Fibroblast of skin of back (primary cell): ENCODE results near the gene ABCB8.

Source experiments
- DNase-seq: peaks from one replicate; pipeline ENCODE4 v3.0.0-alpha.2; 2013

ABCB8 gene

DNA sequence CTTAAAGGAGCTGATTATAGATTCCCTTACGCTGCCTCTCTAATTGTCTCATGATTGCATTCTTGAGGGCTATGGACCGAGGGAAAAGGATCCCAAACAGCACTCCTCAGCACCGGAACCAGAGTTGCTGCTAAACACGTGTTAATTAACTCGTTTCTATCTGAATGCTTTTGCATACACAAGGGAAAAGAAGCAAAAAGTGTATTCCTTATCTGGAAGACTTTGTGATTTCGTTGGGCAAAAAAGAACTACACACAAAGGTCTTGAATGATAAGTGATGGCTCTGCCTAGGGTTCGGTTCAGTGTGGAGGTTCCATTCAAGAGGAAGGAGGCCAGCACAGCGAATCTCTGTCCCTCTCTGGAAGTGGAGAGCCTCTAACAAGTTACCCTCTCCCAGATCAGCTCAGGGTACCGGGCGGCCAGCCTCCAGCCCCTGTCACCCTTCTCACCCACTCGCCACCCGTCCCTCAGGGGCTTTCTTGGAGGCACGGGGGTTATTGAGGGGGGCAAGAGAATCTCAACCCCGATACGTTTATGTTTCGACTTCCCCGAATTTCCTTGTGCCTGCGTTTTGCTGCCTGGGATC is 30.6 kb downstream of the ABCB8 start:
- DNase-seq = no peak

- DNase-seq = peak; percentile 80
These were observed 31.3 kb downstream of the ABCB8 start, which contains the start of gene SLC4A2 for GRCh38 chr7:151059367-151060112. TSS of gene SLC4A2 (plus strand) at chr7:151059589. CDS start at chr7:151061988, 2,399 bp downstream.

DNA sequence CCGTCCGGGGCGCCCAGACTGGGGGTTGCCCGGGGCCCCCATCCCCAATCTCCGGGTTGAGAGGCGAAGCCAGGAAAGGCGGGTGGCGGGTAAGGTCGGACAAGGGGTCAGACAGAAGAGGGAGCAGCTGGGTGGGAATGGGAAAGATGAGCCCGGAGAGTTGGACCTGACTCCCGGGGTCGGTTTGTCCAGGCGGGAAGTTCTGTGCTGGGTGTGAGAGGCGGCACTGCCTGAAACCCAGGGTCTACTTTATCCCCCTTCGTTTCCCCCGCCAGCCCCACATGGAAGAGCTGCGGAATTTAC is 31.8 kb downstream of the ABCB8 start:
- DNase-seq = no peak

DNA sequence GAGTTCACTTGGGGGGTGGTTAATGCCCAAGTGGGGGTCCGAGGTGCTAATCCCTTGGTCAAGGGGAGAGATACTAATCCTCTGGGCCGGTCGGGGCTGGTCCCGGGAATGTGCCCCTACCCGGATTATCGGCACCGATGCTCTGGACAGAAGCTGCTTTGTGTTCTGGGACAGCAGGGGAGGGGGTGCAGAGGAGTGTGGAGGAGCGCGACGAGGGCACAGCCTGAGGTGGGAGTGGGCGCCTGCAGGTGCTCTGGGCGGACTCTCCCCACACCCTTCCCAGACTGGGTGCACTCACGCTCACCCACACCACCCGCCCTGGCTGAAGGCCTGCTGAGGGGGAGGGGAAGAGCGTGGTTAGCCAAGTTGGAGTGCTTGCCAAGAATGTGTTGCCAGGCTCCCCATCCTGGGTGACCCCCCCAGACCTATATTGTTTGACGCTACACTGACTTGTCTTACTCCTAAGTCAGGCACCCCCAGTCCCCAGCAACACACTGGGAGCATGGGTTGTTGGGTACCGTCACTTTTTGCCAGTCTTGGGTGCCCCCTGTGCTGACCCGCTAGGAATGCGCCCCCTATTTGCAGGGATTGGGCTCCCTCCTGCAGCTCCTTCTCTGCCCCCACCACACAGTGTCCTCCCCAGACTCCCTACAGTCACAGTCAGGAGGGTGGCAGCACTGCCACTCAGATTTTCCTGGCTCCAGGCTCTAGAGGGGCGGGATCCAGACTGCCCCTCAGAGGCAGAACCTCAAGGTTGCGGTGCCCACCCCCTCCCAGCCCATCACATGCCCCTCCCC is 32.4 kb downstream of the ABCB8 start:
- DNase-seq = peak; percentile 37

- peak; percentile 52 for DNase-seq
These were observed 33.2 kb downstream of the ABCB8 start for GRCh38 chr7:151061213-151062110.

GRCh38 chr7:151062111-151062398 is 33.8 kb downstream of the ABCB8 start:
- no peak for DNase-seq

DNA sequence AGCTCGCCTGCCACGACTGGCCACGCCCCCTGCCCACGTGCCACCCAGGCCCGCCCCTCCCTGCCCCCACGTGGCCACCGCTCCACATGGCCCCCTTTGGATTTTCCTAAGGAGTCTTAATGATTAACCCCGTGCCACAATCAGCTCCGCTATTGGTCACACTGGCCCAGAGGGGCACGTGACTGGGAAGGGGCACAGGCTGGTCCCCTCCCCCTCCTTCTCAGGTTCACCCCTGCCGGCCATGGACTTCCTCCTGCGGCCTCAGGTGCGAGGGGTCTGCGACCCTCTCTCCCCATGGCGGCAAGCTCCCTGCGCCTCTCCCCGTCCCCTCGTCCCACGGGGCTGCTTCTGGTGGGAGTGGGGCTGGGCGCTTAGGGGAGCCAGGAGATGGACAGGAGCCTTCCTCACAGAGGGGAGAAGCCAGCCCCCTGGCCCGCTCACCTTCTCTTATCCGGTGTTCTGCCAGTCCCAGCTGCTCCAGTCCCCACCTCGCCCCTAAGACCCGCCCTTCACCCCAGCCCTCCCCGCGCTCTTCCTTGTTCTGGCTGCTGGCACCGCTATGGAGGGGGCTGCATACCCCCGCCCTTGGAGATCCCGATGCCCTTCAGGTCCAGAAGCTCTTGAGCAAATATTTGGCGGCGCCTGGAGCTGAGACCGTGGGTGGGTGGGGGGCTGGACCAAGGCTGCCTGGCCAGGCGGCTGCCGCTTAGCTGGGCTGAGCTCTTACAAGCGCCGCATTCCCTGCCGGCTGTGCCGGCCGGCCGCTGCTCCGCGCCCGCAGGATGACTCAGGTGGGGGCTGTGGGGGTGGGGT is 34.4 kb downstream of the ABCB8 start:
- DNase-seq = no peak

DNA sequence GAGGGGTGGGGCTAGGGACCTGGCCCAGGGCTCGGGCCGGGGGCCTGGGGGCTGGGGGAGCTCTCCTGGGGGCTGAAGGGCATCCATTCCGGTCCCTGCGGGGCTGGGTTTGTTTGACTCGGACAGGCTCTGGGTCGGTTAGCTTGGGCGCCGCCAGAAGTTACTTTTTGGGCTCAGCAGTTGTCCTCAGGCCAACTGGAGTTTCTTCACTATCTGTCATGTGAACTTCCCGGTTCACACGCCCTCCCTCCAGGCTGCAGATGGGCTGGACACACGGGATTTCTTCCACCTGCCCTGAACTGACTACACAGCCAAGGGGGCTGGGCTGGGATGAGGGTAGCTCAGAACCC is 34.9 kb downstream of the ABCB8 start:
- no peak for DNase-seq

DNA sequence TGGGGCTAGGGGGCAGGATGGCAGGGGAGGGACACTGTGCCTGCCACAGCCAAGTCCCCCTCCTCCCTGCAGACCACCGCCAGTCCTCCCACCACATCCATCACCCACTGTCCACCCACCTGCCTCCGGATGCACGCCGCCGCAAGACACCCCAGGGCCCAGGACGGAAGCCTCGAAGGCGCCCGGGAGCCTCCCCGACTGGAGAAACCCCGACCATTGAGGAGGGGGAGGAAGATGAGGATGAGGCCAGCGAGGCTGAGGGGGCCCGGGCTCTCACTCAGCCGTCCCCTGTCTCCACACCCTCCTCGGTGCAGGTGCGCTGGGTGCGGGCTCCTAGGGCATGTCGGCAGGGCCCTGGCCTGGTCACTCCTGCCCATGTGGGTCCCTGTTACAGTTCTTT is 36.2 kb downstream of the ABCB8 start:
- no peak for DNase-seq

DNA sequence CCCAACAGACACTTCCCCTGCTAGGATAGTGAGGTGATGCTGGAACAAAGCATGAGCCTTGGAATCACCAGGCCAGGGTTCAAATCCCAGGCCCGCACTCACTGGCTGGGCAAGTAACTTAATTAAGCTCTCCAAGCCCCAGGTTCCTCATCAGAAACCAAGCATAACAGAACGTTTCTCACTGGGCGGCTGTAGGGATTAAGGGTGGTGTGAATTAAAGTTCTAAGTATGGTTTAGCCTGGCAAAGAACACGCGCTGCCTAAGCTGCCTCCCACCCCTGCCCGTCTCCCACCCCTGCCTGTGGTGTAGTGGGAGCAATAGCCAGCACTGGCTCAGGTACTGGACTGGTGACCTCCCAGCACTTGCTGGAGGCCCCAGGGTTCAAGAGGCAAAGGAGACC is 36.7 kb downstream of the ABCB8 start:
- no peak for DNase-seq

GRCh38 chr7:151065516-151065915 is 37.3 kb downstream of the ABCB8 start:
- DNase-seq = no peak

DNA sequence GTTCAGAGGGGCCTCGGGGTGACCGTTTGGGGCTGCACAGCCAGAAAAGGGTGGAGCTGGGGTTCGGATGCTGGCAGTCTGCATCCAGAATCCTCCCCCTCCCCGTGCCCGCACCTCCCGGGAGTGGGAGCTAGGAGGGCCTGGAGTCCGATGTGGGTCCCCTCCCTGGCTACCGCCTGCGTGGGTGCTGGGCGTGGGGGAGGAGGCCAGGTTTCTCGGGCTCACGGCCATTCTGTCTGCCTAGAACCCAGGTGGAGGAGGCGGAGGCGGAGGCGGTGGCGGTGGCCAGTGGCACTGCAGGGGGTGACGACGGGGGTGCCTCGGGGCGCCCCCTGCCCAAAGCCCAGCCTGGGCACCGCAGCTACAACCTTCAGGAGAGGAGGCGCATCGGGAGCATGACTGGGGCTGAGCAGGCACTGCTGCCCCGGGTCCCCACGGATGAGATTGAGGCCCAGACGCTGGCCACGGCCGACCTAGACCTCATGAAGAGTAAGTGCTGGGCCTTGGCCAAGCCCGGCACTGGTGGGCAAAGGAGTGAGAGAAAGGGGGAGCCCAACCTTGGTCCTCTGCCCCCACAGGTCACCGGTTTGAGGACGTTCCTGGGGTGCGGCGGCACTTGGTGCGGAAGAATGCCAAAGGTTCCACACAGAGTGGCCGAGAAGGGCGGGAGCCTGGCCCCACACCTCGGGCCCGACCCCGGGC is 38.2 kb downstream of the ABCB8 start:
- DNase-seq = no peak

- DNase-seq = peak; percentile 33
These were observed 40.0 kb downstream of the ABCB8 start for GRCh38 chr7:151068069-151068773.

DNA sequence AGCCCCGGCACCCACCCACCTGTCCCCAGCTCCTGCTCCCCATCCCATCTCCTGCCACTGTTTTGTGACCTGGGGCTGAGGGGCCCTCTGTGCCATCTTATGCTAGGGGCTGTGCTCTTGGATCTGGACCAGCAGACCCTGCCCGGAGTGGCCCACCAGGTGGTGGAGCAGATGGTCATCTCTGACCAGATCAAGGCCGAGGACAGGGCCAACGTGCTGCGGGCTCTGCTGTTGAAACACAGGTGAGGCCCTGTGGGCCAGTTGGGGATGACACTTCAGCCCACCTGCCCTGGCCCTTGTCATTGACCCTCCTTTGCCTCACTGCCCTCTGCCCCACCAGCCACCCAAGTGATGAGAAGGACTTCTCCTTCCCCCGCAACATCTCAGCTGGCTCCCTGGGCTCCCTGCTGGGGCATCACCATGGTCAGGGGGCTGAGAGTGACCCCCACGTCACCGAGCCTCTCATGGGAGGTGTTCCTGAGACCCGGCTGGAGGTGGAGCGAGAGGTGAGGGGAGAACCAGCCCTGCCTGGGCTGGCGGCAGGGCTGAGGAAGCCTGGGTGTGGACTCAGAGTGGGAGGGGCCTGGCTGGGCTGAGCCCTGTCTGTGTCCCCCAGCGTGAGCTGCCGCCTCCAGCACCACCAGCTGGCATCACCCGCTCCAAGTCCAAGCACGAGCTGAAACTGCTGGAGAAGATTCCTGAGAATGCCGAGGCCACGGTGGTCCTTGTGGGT is 41.8 kb downstream of the ABCB8 start:
- DNase-seq = no peak

- DNase-seq = no peak
These were observed 42.3 kb downstream of the ABCB8 start for GRCh38 chr7:151070574-151070960.

- DNase-seq = no peak
These were observed 43.0 kb downstream of the ABCB8 start for GRCh38 chr7:151071032-151071866.

DNA sequence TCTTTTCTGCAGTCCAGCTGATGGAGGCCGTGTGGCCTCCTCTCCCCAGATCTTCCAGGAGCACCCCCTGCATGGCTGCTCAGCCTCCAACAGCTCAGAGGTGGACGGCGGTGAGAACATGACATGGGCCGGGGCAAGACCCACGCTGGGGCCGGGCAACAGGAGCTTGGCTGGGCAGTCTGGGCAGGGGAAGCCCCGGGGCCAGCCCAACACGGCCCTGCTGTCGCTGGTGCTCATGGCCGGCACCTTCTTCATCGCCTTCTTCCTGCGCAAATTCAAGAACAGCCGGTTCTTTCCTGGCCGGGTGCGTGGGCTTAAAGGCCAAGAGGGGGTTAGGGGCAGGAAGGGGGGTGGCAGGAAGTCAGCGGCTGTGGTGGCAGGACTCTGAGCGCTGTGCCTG is 45.7 kb downstream of the ABCB8 start:
- DNase-seq = no peak

DNA sequence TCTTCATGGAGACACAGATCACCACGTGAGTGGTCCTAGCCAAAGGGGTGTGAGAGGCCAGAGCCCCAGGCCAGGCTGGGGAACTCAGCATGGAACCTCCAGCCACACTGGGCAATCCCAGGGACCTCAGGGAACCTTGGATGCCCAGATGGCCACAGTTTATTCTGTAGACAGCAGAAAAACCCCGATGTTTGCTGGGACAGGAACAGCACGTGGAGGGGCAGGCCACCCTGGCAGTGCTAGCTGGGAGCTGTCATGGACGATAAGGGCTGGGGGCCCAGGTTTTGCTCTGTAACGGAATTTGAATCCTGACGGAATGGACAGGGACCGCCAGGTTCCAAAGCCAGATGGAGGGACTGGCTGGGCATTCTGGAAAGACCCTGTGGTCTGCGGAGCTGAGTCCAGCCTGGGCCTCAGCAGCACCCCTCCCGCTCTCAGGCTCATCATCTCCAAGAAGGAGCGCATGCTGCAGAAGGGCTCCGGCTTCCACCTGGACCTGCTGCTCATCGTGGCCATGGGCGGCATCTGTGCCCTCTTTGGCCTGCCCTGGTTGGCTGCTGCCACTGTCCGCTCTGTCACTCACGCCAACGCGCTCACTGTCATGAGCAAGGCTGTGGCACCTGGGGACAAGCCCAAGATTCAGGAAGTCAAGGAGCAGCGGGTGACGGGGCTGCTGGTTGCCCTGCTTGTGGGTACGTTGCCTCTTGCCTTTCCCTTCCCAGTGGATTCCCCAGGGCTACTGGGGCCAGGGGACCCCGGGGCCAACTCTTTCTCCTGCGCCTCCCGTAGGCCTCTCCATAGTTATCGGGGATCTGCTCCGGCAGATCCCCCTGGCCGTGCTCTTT is 46.8 kb downstream of the ABCB8 start:
- no peak for DNase-seq
